Caco-2 (cell line): ENCODE results near the gene ZBTB38. TPM values are rescaled to one million over a fixed set of nuclear protein-coding genes. Genes with fewer than 3 reads are reported as not detected.

Experiments used
- BruUV-seq: library from RNA; stranded (reverse); fragments of 400-500 nt; replicated peaks from 2 replicates; lab custom pipeline; 2021; lab: Mats Ljungman, UMichigan
- CTCF ChIA-PET: fragments of 300-600 bp; sonication (Branson Sonifier 250); formaldehyde crosslinking; loops from one replicate; lab custom pipeline; 2022; ENCODE audit warnings: antibody characterized with exemption; lab: Charles Lee
- POLR2A ChIA-PET: fragments of 300-600 bp; sonication (Branson Sonifier 250); formaldehyde crosslinking; loops from one replicate; lab custom pipeline; 2022; ENCODE audit warnings: antibody characterized with exemption; lab: Charles Lee
- DNase-seq, 2 experiments: peaks; one replicate each; pipeline versions ENCODE4 v3.0.0 to v3.0.0-alpha.2; 2020 to 2022
- H3K27me3 ChIP-seq: replicated peaks from 2 replicates; pipeline ENCODE4 v1.6.0; 2011; ENCODE audit warnings: low read length; ENCODE audit not compliant: control insufficient read depth, insufficient read depth
- H3K36me3 ChIP-seq: 2 replicates; pipeline ENCODE4 v1.5.1; 2011; ENCODE audit warnings: low read length; ENCODE audit not compliant: control insufficient read depth, insufficient read depth
- H3K4me1 ChIP-seq: fragments of 250-450 bp; sonication (Bioruptor Pico); 2 replicates; pipeline ENCODE4 v1.5.1; 2020; ENCODE audit warnings: mild to moderate bottlenecking
- H3K4me3 ChIP-seq: 2 replicates; pipeline ENCODE4 v1.5.1; 2011; ENCODE audit warnings: low read depth, mild to moderate bottlenecking, control low read depth, low read length
- H3K9me3 ChIP-seq: fragments of 250-450 bp; sonication (Bioruptor Pico); 2 replicates; pipeline ENCODE4 v1.5.1; 2020; ENCODE audit warnings: mild to moderate bottlenecking, moderate library complexity
- H3K27ac Mint-ChIP-seq: one replicate; pipeline ENCODE4 v1.8.0; 2022; ENCODE audit warnings: mixed read lengths; ENCODE audit not compliant: unreplicated experiment
- H3K27me3 Mint-ChIP-seq: one replicate; pipeline ENCODE4 v1.8.0; 2022; ENCODE audit warnings: mixed read lengths; ENCODE audit not compliant: insufficient read depth, unreplicated experiment
- H3K36me3 Mint-ChIP-seq: one replicate; pipeline ENCODE4 v1.8.0; 2022; ENCODE audit warnings: mild to moderate bottlenecking, mixed read lengths; ENCODE audit not compliant: insufficient read depth, unreplicated experiment
- H3K4me1 Mint-ChIP-seq: one replicate; pipeline ENCODE4 v1.8.0; 2022; ENCODE audit warnings: low read depth, mixed read lengths; ENCODE audit not compliant: unreplicated experiment
- H3K4me3 Mint-ChIP-seq: one replicate; pipeline ENCODE4 v1.8.0; 2022; ENCODE audit warnings: mild to moderate bottlenecking, moderate library complexity, mixed read lengths; ENCODE audit not compliant: unreplicated experiment
- H3K9me3 Mint-ChIP-seq: one replicate; pipeline ENCODE4 v1.8.0; 2022; ENCODE audit warnings: mixed read lengths; ENCODE audit not compliant: unreplicated experiment
- intact Hi-C: fragments of 100-400 bp; cut with micrococcal nuclease; formaldehyde crosslinking; loops from one replicate; pipeline ENCODE4 v1.10.0; 2022; ENCODE audit not compliant: unreplicated experiment
- total RNA-seq: library from RNA; stranded (reverse); gene quantifications from 2 replicates; pipeline ENCODE4 v1.2.3, GENCODE V29; 2022
- TF ChIP-seq, protein P1 (sequence below), 2 experiments: fragments of 200-600 bp in 1 of 2; IDR thresholded peaks; 1 replicate in 1 of 2; 2 replicates in 1 of 2; pipeline versions ENCODE4 v1.5.1 to v1.8.0; 2011 to 2022; ENCODE audit warnings: antibody characterized with exemption in 1 of 2, control low read depth in 1 of 2, inconsistent platforms in 1 of 2, low read depth in 1 of 2, low read length in 1 of 2, mild to moderate bottlenecking in 1 of 2, moderate library complexity in 1 of 2; ENCODE audit not compliant: insufficient read depth in 1 of 2, severe bottlenecking in 1 of 2, unreplicated experiment in 1 of 2

ZBTB38 gene
- total RNA-seq, 1 experiment from 2014 or later: 74.1 TPM

DNA sequence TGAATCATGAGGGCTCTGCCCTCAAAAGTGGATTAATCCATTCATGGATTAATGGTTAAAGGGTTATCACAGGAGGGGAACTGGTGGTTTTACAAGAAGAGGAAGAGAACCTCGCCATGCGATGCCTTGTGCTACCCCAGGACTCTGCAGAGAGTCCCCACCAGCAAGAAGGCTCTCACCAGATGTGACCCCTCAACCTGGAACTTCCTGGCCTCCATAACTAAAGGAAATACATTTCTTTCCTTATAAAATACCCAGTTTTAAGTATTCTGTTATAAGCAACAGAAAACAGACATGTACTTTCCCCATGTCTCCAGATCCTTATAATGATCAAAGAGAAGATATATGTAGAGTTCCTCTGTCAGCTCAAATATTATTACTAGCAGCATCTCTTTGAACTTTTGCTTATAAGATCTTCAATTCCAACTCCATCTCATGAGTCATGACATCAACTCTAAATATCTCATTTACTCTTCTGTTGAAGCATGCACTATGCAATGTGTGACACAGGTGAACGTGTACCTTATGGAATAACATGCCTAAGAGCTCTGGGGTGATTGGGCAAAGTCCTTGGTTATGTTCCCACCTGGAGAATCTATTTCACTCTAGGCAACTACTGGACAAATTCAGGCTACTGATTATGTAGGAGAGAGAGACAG, 37.5 kb upstream of the ZBTB38 start:
- CTCF ChIA-PET: interaction anchor here (1.1 kb wide), 1 partner anchor 121 kb away, joined by 3 read pairs; no protein-coding TSS in a partner anchor
- TF ChIP-seq, protein P1, sequence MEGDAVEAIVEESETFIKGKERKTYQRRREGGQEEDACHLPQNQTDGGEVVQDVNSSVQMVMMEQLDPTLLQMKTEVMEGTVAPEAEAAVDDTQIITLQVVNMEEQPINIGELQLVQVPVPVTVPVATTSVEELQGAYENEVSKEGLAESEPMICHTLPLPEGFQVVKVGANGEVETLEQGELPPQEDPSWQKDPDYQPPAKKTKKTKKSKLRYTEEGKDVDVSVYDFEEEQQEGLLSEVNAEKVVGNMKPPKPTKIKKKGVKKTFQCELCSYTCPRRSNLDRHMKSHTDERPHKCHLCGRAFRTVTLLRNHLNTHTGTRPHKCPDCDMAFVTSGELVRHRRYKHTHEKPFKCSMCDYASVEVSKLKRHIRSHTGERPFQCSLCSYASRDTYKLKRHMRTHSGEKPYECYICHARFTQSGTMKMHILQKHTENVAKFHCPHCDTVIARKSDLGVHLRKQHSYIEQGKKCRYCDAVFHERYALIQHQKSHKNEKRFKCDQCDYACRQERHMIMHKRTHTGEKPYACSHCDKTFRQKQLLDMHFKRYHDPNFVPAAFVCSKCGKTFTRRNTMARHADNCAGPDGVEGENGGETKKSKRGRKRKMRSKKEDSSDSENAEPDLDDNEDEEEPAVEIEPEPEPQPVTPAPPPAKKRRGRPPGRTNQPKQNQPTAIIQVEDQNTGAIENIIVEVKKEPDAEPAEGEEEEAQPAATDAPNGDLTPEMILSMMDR (IDR thresholded peaks at IDR 0.05; ENCODE audit: insufficient read depth in 1 of 2, low read depth in 1 of 2, low read length in 1 of 2, severe bottlenecking in 1 of 2, unreplicated experiment in 1 of 2): no peak
- H3K9me3 Mint-ChIP-seq: peaks cover 10% of the 10 kb centered on the region

DNA sequence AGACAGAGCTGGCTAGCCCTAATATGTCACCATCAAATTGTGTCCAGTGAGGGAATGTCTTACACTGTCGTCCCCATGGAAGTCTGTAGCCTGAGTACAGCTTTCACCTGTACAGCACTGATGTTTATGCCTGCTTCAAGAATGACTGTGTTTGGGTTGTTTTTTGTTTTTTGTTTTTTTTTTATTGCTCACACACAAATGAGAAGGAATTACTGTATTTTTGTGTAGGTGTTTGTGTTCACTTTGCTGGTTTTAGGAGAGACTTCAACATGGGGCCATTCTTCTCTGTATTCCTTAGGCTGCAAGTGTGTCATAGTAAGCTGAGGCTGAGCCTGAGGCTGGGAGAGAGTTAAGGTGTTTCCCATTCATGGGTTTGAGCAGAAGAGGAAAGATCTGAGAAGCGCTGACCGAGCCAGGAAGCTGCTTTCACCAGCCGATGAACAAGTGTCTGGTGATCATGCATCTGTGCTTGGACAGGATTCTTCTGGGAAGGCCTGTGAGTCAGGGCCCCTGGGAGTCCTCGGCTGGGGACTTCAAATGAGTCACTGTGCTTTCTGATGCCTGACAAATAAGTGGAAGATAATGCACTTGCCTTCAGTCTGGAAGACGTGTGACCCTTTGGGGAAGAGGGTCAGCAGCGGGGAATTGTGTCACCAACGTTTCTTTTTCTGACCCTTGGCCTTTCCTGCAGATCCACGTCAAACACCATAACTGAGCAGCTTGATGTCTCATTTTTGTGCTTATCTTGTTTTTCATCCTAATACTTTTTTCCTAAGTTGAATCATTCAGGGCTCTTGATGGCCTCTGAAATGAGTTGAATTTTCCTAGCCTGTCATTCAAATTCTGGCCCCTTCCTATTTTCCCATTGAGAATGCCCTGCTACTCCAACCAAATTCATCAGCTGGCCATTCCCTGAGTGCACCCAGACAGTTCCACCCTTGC, 36.7 kb upstream of the ZBTB38 start:
- H3K27me3 ChIP-seq: no peaks in the 10 kb centered on the region
- H3K36me3 ChIP-seq: no peaks in the 10 kb centered on the region
- TF ChIP-seq, protein P1 (IDR thresholded peaks at IDR 0.05; ENCODE audit: insufficient read depth in 1 of 2, low read depth in 1 of 2, low read length in 1 of 2, severe bottlenecking in 1 of 2, unreplicated experiment in 1 of 2): no peak
- peak; percentile 53 to 67 for DNase-seq
- Mint-ChIP-seq H3K36me3 (no peaks in the 10 kb centered on the region), H3K9me3 (peaks cover 10% of the 10 kb centered on the region), H3K4me1 (peaks cover 41% of the 10 kb centered on the region), H3K27ac (peak overlapping the region; percentile 73), H3K27me3 (no peaks in the 10 kb centered on the region), H3K4me3 (peak overlapping the region; percentile 49)
- H3K9me3 ChIP-seq: no peaks in the 10 kb centered on the region
- intact Hi-C loops: loop anchor here (2.0 kb wide), 1 partner anchor 29 kb away; no protein-coding TSS in a partner anchor
- CTCF ChIA-PET: interaction anchor here (0.7 to 1.3 kb wide), 5 partner anchors 20 to 1580 kb away, joined by 3 to 6 read pairs (median 3); no protein-coding TSS in a partner anchor
- H3K4me1 ChIP-seq: peaks cover 37% of the 10 kb centered on the region
- BruUV-seq: no TSS peak
- POLR2A ChIA-PET: interaction anchor here (0.7 kb wide), 1 partner anchor 29 kb away, joined by 4 read pairs; no protein-coding TSS in a partner anchor
- no peak overlapping the region for H3K4me3 ChIP-seq

More for the DNA sequence above, 37.5 kb upstream of the ZBTB38 start:
- BruUV-seq: no TSS peak
- H3K27ac Mint-ChIP-seq: peak overlapping the region; percentile 73
- DNase-seq: no peak
- no peaks in the 10 kb centered on the region for H3K27me3 ChIP-seq
- no peak overlapping the region for H3K4me3 Mint-ChIP-seq
- intact Hi-C loops: no loop called here
- no peaks in the 10 kb centered on the region for H3K36me3 Mint-ChIP-seq
- no peaks in the 10 kb centered on the region for H3K27me3 Mint-ChIP-seq
- H3K9me3 ChIP-seq: no peaks in the 10 kb centered on the region
- POLR2A ChIA-PET: interaction anchor here (0.7 kb wide), 1 partner anchor 28 kb away, joined by 4 read pairs; no protein-coding TSS in a partner anchor
- no peak overlapping the region for H3K4me3 ChIP-seq
- peaks cover 45% of the 10 kb centered on the region for H3K4me1 ChIP-seq
- no peaks in the 10 kb centered on the region for H3K36me3 ChIP-seq
- peaks cover 48% of the 10 kb centered on the region for H3K4me1 Mint-ChIP-seq

DNA sequence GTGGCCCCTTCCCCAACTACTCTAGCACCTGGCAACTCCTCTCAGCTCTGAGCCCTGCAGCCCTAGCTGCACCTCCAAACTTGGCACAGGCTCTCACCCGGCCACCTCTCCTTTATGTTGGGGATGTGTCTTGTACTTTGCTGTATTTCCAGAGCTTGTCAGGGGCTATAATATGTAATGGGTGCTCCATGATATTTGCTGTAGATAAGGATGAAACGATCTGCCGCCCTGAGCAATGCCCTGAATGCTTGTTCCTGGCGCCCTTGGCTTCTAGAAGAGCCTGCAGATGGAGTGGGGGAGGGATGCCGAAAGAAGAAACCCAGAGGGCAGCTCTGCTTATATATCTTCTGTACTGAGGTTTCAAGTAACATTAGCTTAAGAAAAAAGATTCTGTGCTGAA, 35.9 kb upstream of the ZBTB38 start:
- Histone ChIP-seq H3K36me3 (no peaks in the 10 kb centered on the region), H3K4me1 (peaks cover 43% of the 10 kb centered on the region), H3K27me3 (no peaks in the 10 kb centered on the region), H3K4me3 (no peak overlapping the region), H3K9me3 (no peaks in the 10 kb centered on the region)
- no peaks in the 10 kb centered on the region for H3K27me3 Mint-ChIP-seq
- peak overlapping the region; percentile 49 for H3K4me3 Mint-ChIP-seq
- peak overlapping the region; percentile 73 for H3K27ac Mint-ChIP-seq
- TF ChIP-seq, protein P1 (IDR thresholded peaks at IDR 0.05; ENCODE audit: insufficient read depth in 1 of 2, low read depth in 1 of 2, low read length in 1 of 2, severe bottlenecking in 1 of 2, unreplicated experiment in 1 of 2): no peak
- H3K9me3 Mint-ChIP-seq: peaks cover 10% of the 10 kb centered on the region
- ChIA-PET CTCF (interaction anchor here (0.6 to 1.3 kb wide), 4 partner anchors 21 to 122 kb away, joined by 3 to 6 read pairs (median 4); no protein-coding TSS in a partner anchor), POLR2A (no interaction called here)
- H3K36me3 Mint-ChIP-seq: no peaks in the 10 kb centered on the region
- no TSS peak for BruUV-seq
- H3K4me1 Mint-ChIP-seq: peaks cover 41% of the 10 kb centered on the region
- intact Hi-C loops: loop anchor here (2.0 kb wide), 1 partner anchor 28 kb away; no protein-coding TSS in a partner anchor
- DNase-seq: peak; percentile 68 to 78
